ENCODE data around the gene UQCC5.

UQCC5 gene

GRCh38 chr3:52533623-52534280, 2.7 kb upstream of the UQCC5 start, which contains the start of gene NT5DC2:
Gene NT5DC2, minus strand, starts transcription at chr3:52533857. Its CDS starts 120 bp downstream, at chr3:52533737.
- H3K4me3 ChIP-seq (ENCODE audit: low read depth in 1 of 5, low read length in 5 of 5) = peak within 1 kb of the TSS in 4 of 5 donors; percentile 51 to 72 (median 56)
- H3K9ac ChIP-seq (ENCODE audit: low read length in 5 of 5) = peak within 1 kb of the TSS in 4 of 5 donors; percentile 41 to 64 (median 45)
- H3K27ac ChIP-seq (ENCODE audit: low read depth, low read length) = peak within 1 kb of the TSS; percentile 30
- H3K36me3 ChIP-seq (ENCODE audit: control insufficient read depth in 5 of 5, insufficient read depth in 5 of 5, low read length in 5 of 5) = peaks cover 0 to 4% (median 2%) of the 10 kb centered on the region in 5 donors
- H3K9me3 ChIP-seq (ENCODE audit: control insufficient read depth in 5 of 5, low read length in 5 of 5) = no peaks in the 10 kb centered on the region
- no peaks in the 10 kb centered on the region for H3K27me3 ChIP-seq (ENCODE audit: control insufficient read depth in 5 of 5, insufficient read depth in 4 of 5, low read length in 5 of 5)
- H3K4me1 ChIP-seq (ENCODE audit: control insufficient read depth in 5 of 5, insufficient read depth in 5 of 5, low read length in 5 of 5) = peaks cover 12 to 86% (median 71%) of the 10 kb centered on the region in 5 donors

- Histone ChIP-seq H3K9ac (ENCODE audit: low read length in 5 of 5) (peak overlapping the region in 4 of 5 donors; percentile 35 to 64 (median 44)), H3K9me3 (ENCODE audit: control insufficient read depth in 5 of 5, low read length in 5 of 5) (no peaks in the 10 kb centered on the region), H3K27me3 (ENCODE audit: control insufficient read depth in 5 of 5, insufficient read depth in 4 of 5, low read length in 5 of 5) (no peaks in the 10 kb centered on the region), H3K36me3 (ENCODE audit: control insufficient read depth in 5 of 5, insufficient read depth in 5 of 5, low read length in 5 of 5) (peaks cover 0 to 3% (median 0%) of the 10 kb centered on the region in 5 donors), H3K27ac (ENCODE audit: low read depth, low read length) (no peak overlapping the region), H3K4me3 (ENCODE audit: low read depth in 1 of 5, low read length in 5 of 5) (peak overlapping the region in 4 of 5 donors; percentile 50 to 66 (median 54)), H3K4me1 (ENCODE audit: control insufficient read depth in 5 of 5, insufficient read depth in 5 of 5, low read length in 5 of 5) (peaks cover 12 to 90% (median 73%) of the 10 kb centered on the region in 5 donors)
Observed at GRCh38 chr3:52534281-52535183, 1.9 kb upstream of the UQCC5 start.

DNA sequence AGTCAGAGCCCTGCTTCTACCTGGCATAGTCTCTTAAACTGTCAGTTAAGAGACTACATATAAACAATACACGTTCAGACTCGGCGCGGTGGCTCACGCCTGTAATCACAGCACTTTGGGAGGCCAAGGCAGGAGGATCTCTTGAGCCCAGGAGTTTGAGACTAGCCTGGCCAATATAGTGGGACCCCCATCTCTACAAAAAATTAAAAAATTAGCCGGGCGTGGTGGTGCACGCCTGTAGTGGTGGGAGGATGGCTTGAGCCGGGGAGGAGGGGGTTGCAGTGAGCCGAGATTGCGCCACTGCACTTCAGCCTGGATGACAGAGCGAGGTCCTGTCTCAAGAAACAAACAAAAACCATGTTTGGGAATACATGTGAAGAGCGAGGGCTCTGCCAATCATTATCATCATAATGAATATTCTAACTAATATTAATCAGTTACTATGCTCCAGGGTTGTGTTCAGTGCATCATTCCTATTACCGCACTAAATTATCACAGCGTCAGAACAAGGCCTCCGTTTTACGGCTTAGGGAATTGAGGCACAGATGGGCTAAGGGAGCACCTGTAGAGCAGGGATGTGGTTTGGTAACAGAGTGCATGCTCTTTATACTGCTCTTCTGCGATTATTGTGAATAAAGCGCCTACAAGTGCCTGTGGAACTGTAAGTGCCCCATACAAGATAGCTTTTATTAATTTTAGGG, 844 bp upstream of the UQCC5 start:
- H3K4me1 ChIP-seq (ENCODE audit: control insufficient read depth in 5 of 5, insufficient read depth in 5 of 5, low read length in 5 of 5) = peaks cover 12 to 84% (median 63%) of the 10 kb centered on the region in 5 donors
- no peaks in the 10 kb centered on the region for H3K27me3 ChIP-seq (ENCODE audit: control insufficient read depth in 5 of 5, insufficient read depth in 4 of 5, low read length in 5 of 5)
- H3K9ac ChIP-seq (ENCODE audit: low read length in 5 of 5) = no peak overlapping the region
- H3K9me3 ChIP-seq (ENCODE audit: control insufficient read depth in 5 of 5, low read length in 5 of 5) = no peaks in the 10 kb centered on the region
- peaks cover 0 to 5% (median 0%) of the 10 kb centered on the region in 5 donors for H3K36me3 ChIP-seq (ENCODE audit: control insufficient read depth in 5 of 5, insufficient read depth in 5 of 5, low read length in 5 of 5)
- H3K4me3 ChIP-seq (ENCODE audit: low read depth in 1 of 5, low read length in 5 of 5) = peak overlapping the region in 3 of 5 donors; percentile 25 to 83 (median 68)
- H3K27ac ChIP-seq (ENCODE audit: low read depth, low read length) = no peak overlapping the region

DNA sequence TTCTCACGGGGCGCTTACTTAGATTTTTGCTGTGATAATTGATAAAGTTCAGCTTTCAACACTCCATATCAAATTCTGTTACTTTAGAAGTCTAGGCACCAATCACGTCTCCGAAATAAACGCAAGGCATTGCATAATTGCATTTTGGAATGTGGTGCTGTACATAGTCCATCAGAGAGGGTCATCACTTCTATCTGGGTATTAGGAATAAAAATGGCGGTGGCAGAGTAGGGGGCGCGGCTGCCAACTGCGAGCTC, 365 bp upstream of the UQCC5 start:
- peaks cover 3 to 8% (median 4%) of the 10 kb centered on the region in 5 donors for H3K36me3 ChIP-seq (ENCODE audit: control insufficient read depth in 5 of 5, insufficient read depth in 5 of 5, low read length in 5 of 5)
- H3K27ac ChIP-seq (ENCODE audit: low read depth, low read length) = no peak overlapping the region
- no peak overlapping the region for H3K9ac ChIP-seq (ENCODE audit: low read length in 5 of 5)
- no peaks in the 10 kb centered on the region for H3K9me3 ChIP-seq (ENCODE audit: control insufficient read depth in 5 of 5, low read length in 5 of 5)
- H3K27me3 ChIP-seq (ENCODE audit: control insufficient read depth in 5 of 5, insufficient read depth in 4 of 5, low read length in 5 of 5) = no peaks in the 10 kb centered on the region
- peaks cover 12 to 79% (median 58%) of the 10 kb centered on the region in 5 donors for H3K4me1 ChIP-seq (ENCODE audit: control insufficient read depth in 5 of 5, insufficient read depth in 5 of 5, low read length in 5 of 5)
- peak overlapping the region in 4 of 5 donors; percentile 25 to 83 (median 62) for H3K4me3 ChIP-seq (ENCODE audit: low read depth in 1 of 5, low read length in 5 of 5)

GRCh38 chr3:52537165-52537620, 788 bp downstream of the UQCC5 start:
- Histone ChIP-seq H3K9ac (ENCODE audit: low read length in 5 of 5) (peak overlapping the region; percentile 12 to 85 (median 77)), H3K4me1 (ENCODE audit: control insufficient read depth in 5 of 5, insufficient read depth in 5 of 5, low read length in 5 of 5) (peaks cover 11 to 67% (median 48%) of the 10 kb centered on the region in 5 donors), H3K27me3 (ENCODE audit: control insufficient read depth in 5 of 5, insufficient read depth in 4 of 5, low read length in 5 of 5) (no peaks in the 10 kb centered on the region), H3K27ac (ENCODE audit: low read depth, low read length) (peak overlapping the region; percentile 93), H3K9me3 (ENCODE audit: control insufficient read depth in 5 of 5, low read length in 5 of 5) (no peaks in the 10 kb centered on the region), H3K4me3 (ENCODE audit: low read depth in 1 of 5, low read length in 5 of 5) (peak overlapping the region; percentile 68 to 93 (median 83)), H3K36me3 (ENCODE audit: control insufficient read depth in 5 of 5, insufficient read depth in 5 of 5, low read length in 5 of 5) (peaks cover 3 to 16% (median 7%) of the 10 kb centered on the region in 5 donors)

GRCh38 chr3:52537726-52538421, 1.5 kb downstream of the UQCC5 start:
- Histone ChIP-seq H3K9ac (ENCODE audit: low read length in 5 of 5) (peak overlapping the region in 4 of 5 donors; percentile 12 to 85 (median 72)), H3K36me3 (ENCODE audit: control insufficient read depth in 5 of 5, insufficient read depth in 5 of 5, low read length in 5 of 5) (peaks cover 3 to 17% (median 7%) of the 10 kb centered on the region in 5 donors), H3K9me3 (ENCODE audit: control insufficient read depth in 5 of 5, low read length in 5 of 5) (no peaks in the 10 kb centered on the region), H3K27me3 (ENCODE audit: control insufficient read depth in 5 of 5, insufficient read depth in 4 of 5, low read length in 5 of 5) (no peaks in the 10 kb centered on the region), H3K4me1 (ENCODE audit: control insufficient read depth in 5 of 5, insufficient read depth in 5 of 5, low read length in 5 of 5) (peaks cover 9 to 60% (median 42%) of the 10 kb centered on the region in 5 donors), H3K4me3 (ENCODE audit: low read depth in 1 of 5, low read length in 5 of 5) (peak overlapping the region; percentile 68 to 93 (median 83)), H3K27ac (ENCODE audit: low read depth, low read length) (peak overlapping the region; percentile 93)

- H3K9me3 ChIP-seq (ENCODE audit: control insufficient read depth in 5 of 5, low read length in 5 of 5) = no peaks in the 10 kb centered on the region
- no peak overlapping the region for H3K9ac ChIP-seq (ENCODE audit: low read length in 5 of 5)
- H3K27me3 ChIP-seq (ENCODE audit: control insufficient read depth in 5 of 5, insufficient read depth in 4 of 5, low read length in 5 of 5) = no peaks in the 10 kb centered on the region
- peak overlapping the region; percentile 17 for H3K27ac ChIP-seq (ENCODE audit: low read depth, low read length)
- H3K36me3 ChIP-seq (ENCODE audit: control insufficient read depth in 5 of 5, insufficient read depth in 5 of 5, low read length in 5 of 5) = peaks cover 3 to 22% (median 7%) of the 10 kb centered on the region in 5 donors
- H3K4me1 ChIP-seq (ENCODE audit: control insufficient read depth in 5 of 5, insufficient read depth in 5 of 5, low read length in 5 of 5) = peaks cover 9 to 52% (median 35%) of the 10 kb centered on the region in 5 donors
- H3K4me3 ChIP-seq (ENCODE audit: low read depth in 1 of 5, low read length in 5 of 5) = peak overlapping the region in 1 of 5 donors; percentile 16
Observed at GRCh38 chr3:52539010-52539653, 2.7 kb downstream of the UQCC5 start.

- H3K9ac ChIP-seq (ENCODE audit: low read length in 5 of 5) = no peak overlapping the region
- H3K27ac ChIP-seq (ENCODE audit: low read depth, low read length) = no peak overlapping the region
- H3K9me3 ChIP-seq (ENCODE audit: control insufficient read depth in 5 of 5, low read length in 5 of 5) = no peaks in the 10 kb centered on the region
Observed at GRCh38 chr3:52541050-52541449, 4.6 kb downstream of the UQCC5 start.

DNA sequence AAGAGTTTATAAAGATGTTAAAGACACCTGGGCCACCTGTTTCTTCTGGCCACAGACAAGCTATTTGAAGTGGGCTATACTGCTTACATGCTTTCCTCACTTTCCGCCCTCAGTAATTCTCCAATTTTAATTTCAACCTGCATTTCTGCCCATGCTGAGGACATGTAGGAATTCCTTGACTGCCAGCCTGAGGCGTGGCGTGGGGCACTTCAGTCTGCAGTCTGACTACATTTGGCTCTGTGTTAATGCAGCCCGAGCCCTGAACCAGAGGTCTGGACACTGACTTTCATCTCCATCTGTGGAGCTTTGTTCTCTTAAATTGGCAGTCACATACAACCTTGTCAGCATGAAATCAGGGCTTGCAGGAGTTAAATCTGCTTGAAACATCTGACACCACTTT, 8.5 kb downstream of the UQCC5 start:
- Histone ChIP-seq H3K9ac (ENCODE audit: low read length in 5 of 5) (no peak overlapping the region), H3K27me3 (ENCODE audit: control insufficient read depth in 5 of 5, insufficient read depth in 4 of 5, low read length in 5 of 5) (no peaks in the 10 kb centered on the region), H3K27ac (ENCODE audit: low read depth, low read length) (no peak overlapping the region), H3K4me3 (ENCODE audit: low read depth in 1 of 5, low read length in 5 of 5) (no peak overlapping the region), H3K9me3 (ENCODE audit: control insufficient read depth in 5 of 5, low read length in 5 of 5) (no peaks in the 10 kb centered on the region), H3K36me3 (ENCODE audit: control insufficient read depth in 5 of 5, insufficient read depth in 5 of 5, low read length in 5 of 5) (peaks cover 29 to 65% (median 35%) of the 10 kb centered on the region in 5 donors), H3K4me1 (ENCODE audit: control insufficient read depth in 5 of 5, insufficient read depth in 5 of 5, low read length in 5 of 5) (peaks cover 0 to 2% (median 0%) of the 10 kb centered on the region in 5 donors)

More at GRCh38 chr3:52541050-52541449, 4.6 kb downstream of the UQCC5 start:
- Histone ChIP-seq H3K4me1 (ENCODE audit: control insufficient read depth in 5 of 5, insufficient read depth in 5 of 5, low read length in 5 of 5) (peaks cover 9 to 36% (median 24%) of the 10 kb centered on the region in 5 donors), H3K27me3 (ENCODE audit: control insufficient read depth in 5 of 5, insufficient read depth in 4 of 5, low read length in 5 of 5) (no peaks in the 10 kb centered on the region), H3K4me3 (ENCODE audit: low read depth in 1 of 5, low read length in 5 of 5) (no peak overlapping the region), H3K36me3 (ENCODE audit: control insufficient read depth in 5 of 5, insufficient read depth in 5 of 5, low read length in 5 of 5) (peaks cover 6 to 35% (median 10%) of the 10 kb centered on the region in 5 donors)

All from subcutaneous abdominal adipose tissue (tissue), 5 donors.